Lung (tissue), 12 donors: ENCODE results near the gene ABCB11. TPM values are rescaled to one million over a fixed set of nuclear protein-coding genes. Genes with fewer than 3 reads are reported as not detected.

ENCODE experiments used
- ATAC-seq: fragments of 200-7000 bp; cut with Tn5 transposase; one replicate; pipeline ENCODE4 v1.9.1; 2020; ENCODE audit warnings: moderate number of reproducible peaks; ENCODE audit not compliant: insufficient read depth, low FRiP score
- DNase-seq, 3 donors: peaks; one replicate each; pipeline ENCODE4 v3.0.0-alpha.2; 2013 to 2017
- H3K27ac ChIP-seq, 2 donors: one replicate each; pipeline ENCODE4 v1.5.1; 2013; ENCODE audit warnings: mild to moderate bottlenecking in 2 of 2, moderate library complexity in 2 of 2, control low read depth in 1 of 2, inconsistent platforms in 1 of 2, low read depth in 1 of 2, low read length in 1 of 2
- H3K27me3 ChIP-seq, 3 donors: one replicate each; pipeline ENCODE4 v1.5.1; 2013; ENCODE audit warnings: low read length in 2 of 3; ENCODE audit not compliant: control insufficient read depth in 3 of 3, insufficient read depth in 3 of 3
- H3K36me3 ChIP-seq, 4 donors: one replicate each; pipeline ENCODE4 v1.5.1; 2013; ENCODE audit warnings: low read length in 4 of 4, mild to moderate bottlenecking in 1 of 4, moderate library complexity in 1 of 4; ENCODE audit not compliant: control insufficient read depth in 4 of 4, insufficient read depth in 4 of 4
- H3K4me1 ChIP-seq, 5 donors: one replicate each; pipeline ENCODE4 v1.5.1; 2013; ENCODE audit warnings: low read length in 5 of 5, mild to moderate bottlenecking in 2 of 5, moderate library complexity in 1 of 5; ENCODE audit not compliant: control insufficient read depth in 5 of 5, insufficient read depth in 5 of 5
- H3K4me3 ChIP-seq: one replicate; pipeline ENCODE4 v1.5.1; 2013; ENCODE audit warnings: mild to moderate bottlenecking, control low read depth, moderate library complexity
- H3K9ac ChIP-seq, 2 donors: one replicate each; pipeline ENCODE4 v1.5.1; 2013; ENCODE audit warnings: low read length in 2 of 2, control low read depth in 1 of 2; ENCODE audit not compliant: insufficient read depth in 1 of 2
- H3K9me3 ChIP-seq, 4 donors: one replicate each; pipeline ENCODE4 v1.5.1; 2013; ENCODE audit warnings: low read length in 3 of 4, mild to moderate bottlenecking in 1 of 4, moderate library complexity in 1 of 4; ENCODE audit not compliant: control insufficient read depth in 4 of 4, insufficient read depth in 3 of 4
- WGBS, 2 donors: extraction: QIAGEN DNeasy Blood & Tissue Kit; methylation state at CpG; one replicate each; pipeline ENCODE4 v1.1.7; 2013; 5-methylcytosine and 5-hydroxymethylcytosine counted together
- polyA plus RNA-seq, 2 donors: library from polyadenylated mRNA; stranded (reverse); fragments of 200-250 nt; gene quantifications; one replicate each; pipeline ENCODE4 v1.2.1, GENCODE V29; 2013
- total RNA-seq, 2 donors: library from RNA; depleted of rRNA in 1 of 2; stranded (reverse); fragments of >200 nt in 1 of 2; gene quantifications; one replicate each; pipeline ENCODE4 v1.2.1, GENCODE V29; 2014 to 2021
- TF ChIP-seq, protein P1 (sequence below): IDR thresholded peaks from 2 replicates; pipeline ENCODE4 v1.5.1; 2012; ENCODE audit warnings: mild to moderate bottlenecking; ENCODE audit errors: control extremely low read depth, extremely low read depth
- donor health status: control.
- donor health status: control.
- donor health status: Bipolar disorder and iron deficiency.
- donor health status: healthy.
- donor health status: DM: yes; HTN: yes; CAD: no.

The ABCB11 gene
- total and polyA plus RNA-seq, 4 donors: 0.02 to 0.37 (median 0.09) TPM

GRCh38 chr2:168999668-169000213 is 31.4 kb downstream of the ABCB11 start:
- 93 to 98% methylated on average over 1 of the region's 1 CpG for WGBS, 2 donors
- DNase-seq (no peak), ATAC-seq (no peak)
- H3K36me3 ChIP-seq: no peaks in the 10 kb centered on the region
- TF ChIP-seq, protein P1, sequence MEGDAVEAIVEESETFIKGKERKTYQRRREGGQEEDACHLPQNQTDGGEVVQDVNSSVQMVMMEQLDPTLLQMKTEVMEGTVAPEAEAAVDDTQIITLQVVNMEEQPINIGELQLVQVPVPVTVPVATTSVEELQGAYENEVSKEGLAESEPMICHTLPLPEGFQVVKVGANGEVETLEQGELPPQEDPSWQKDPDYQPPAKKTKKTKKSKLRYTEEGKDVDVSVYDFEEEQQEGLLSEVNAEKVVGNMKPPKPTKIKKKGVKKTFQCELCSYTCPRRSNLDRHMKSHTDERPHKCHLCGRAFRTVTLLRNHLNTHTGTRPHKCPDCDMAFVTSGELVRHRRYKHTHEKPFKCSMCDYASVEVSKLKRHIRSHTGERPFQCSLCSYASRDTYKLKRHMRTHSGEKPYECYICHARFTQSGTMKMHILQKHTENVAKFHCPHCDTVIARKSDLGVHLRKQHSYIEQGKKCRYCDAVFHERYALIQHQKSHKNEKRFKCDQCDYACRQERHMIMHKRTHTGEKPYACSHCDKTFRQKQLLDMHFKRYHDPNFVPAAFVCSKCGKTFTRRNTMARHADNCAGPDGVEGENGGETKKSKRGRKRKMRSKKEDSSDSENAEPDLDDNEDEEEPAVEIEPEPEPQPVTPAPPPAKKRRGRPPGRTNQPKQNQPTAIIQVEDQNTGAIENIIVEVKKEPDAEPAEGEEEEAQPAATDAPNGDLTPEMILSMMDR: no peak
- peaks cover 0 to 9% (median 0%) of the 10 kb centered on the region in 5 donors for H3K4me1 ChIP-seq
- no peaks in the 10 kb centered on the region for H3K9me3 ChIP-seq
- no peak overlapping the region for H3K4me3 ChIP-seq
- no peak overlapping the region for H3K9ac ChIP-seq
- H3K27me3 ChIP-seq: no peaks in the 10 kb centered on the region
- H3K27ac ChIP-seq: no peak overlapping the region

GRCh38 chr2:168998609-168999211 is 32.4 kb downstream of the ABCB11 start:
- TF ChIP-seq, protein P1: no peak
- Histone ChIP-seq H3K27me3 (no peaks in the 10 kb centered on the region), H3K4me1 (peaks cover 0 to 9% (median 0%) of the 10 kb centered on the region in 5 donors), H3K9ac (no peak overlapping the region), H3K27ac (no peak overlapping the region), H3K4me3 (no peak overlapping the region), H3K36me3 (no peaks in the 10 kb centered on the region), H3K9me3 (no peaks in the 10 kb centered on the region)
- ATAC-seq: no peak
- DNase-seq: no peak
- WGBS, 2 donors: 88 to 92% methylated on average over 4 of the region's 4 CpGs

DNA sequence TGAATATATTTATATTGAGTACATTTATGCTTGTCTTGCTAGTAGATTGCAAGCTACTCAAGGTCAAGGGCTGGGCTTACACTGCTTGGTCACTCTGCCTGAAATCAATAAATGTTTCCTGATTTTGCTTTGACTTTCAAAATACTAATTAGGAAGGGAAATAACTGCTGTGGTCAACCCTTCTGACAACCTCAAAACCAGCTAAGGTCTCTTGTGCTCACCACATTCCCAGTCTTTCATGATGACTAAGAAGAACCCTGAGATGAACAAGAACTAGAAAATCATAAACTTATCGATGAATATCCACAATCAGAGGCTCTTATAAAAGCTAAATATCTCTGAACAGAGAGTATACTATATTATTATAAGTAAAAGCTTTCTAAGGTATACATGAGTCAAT is 33.3 kb downstream of the ABCB11 start:
- 75 to 78% methylated on average over 1 of the region's 1 CpG for WGBS, 2 donors
- H3K9ac ChIP-seq: no peak overlapping the region
- H3K36me3 ChIP-seq: no peaks in the 10 kb centered on the region
- DNase-seq: no peak
- no peak overlapping the region for H3K4me3 ChIP-seq
- no peak overlapping the region for H3K27ac ChIP-seq
- peaks cover 0 to 9% (median 0%) of the 10 kb centered on the region in 5 donors for H3K4me1 ChIP-seq
- H3K27me3 ChIP-seq: no peaks in the 10 kb centered on the region
- TF ChIP-seq, protein P1: no peak
- no peaks in the 10 kb centered on the region for H3K9me3 ChIP-seq
- no peak for ATAC-seq
